Measurements from ENCODE around the gene ARHGAP15.

Gene ARHGAP15

DNA sequence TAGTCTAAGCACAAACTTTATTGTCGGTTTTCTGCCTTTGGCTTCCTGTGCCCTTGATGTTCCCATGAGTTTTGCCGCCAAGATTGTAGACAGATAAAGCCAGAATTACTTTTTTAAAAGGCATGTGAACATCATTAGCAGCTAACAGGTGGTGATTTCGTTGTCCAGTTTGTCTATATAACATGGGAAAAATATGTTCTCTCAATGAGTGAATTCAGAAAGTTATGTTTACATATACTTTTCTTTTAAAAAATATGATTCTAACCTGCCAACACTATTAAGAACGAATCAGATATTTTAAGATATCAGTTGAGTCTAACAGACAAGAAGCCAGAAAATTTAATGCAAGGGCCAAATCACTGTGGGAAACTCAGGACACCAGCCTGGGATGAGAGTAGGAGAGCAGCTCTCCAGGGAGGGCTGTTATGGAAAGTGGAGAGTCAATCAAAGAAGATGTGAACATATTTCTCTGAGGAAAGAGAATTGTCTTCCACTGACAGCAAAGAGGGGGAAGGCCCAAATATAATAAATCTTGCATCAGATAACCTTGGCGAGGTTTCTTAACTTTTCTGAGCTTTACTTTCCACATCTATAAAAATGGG is 311.3 kb downstream of the ARHGAP15 start:
- no peak overlapping the region for H2AK5ac ChIP-seq (ENCODE audit: low read length)
- no peak overlapping the region for H3K18ac ChIP-seq (ENCODE audit: low read length)
- no peak for DNase-seq
- no peak overlapping the region for H4K91ac ChIP-seq (ENCODE audit: low read depth, low read length)
- H3K4me1 ChIP-seq (ENCODE audit: control insufficient read depth in 1 of 2, insufficient read depth in 2 of 2, low read length in 2 of 2) = no peaks in the 10 kb centered on the region
- no peak overlapping the region for H3K4me2 ChIP-seq (ENCODE audit: low read length)
- H3K9ac ChIP-seq (ENCODE audit: low read length) = no peak overlapping the region
- no peak overlapping the region for H2BK120ac ChIP-seq (ENCODE audit: insufficient read depth, low read length, poor library complexity)
- no peaks in the 10 kb centered on the region for H3K36me3 ChIP-seq (ENCODE audit: control insufficient read depth in 1 of 2, insufficient read depth in 2 of 2, low read length in 2 of 2)
- H4K12ac ChIP-seq (ENCODE audit: low read depth, low read length) = no peak overlapping the region
- no peaks in the 10 kb centered on the region for H3K79me2 ChIP-seq (ENCODE audit: control insufficient read depth, insufficient read depth, low read length, poor library complexity)
- no peak overlapping the region for H3K14ac ChIP-seq (ENCODE audit: low read length)
- H3K4ac ChIP-seq (ENCODE audit: low read depth, low read length) = no peak overlapping the region
- H3K79me1 ChIP-seq (ENCODE audit: low read length) = no peaks in the 10 kb centered on the region
- no peak overlapping the region for H3K23ac ChIP-seq (ENCODE audit: low read length)
- no peaks in the 10 kb centered on the region for H3K9me3 ChIP-seq (ENCODE audit: insufficient read depth, low read depth, low read length)
- no peak overlapping the region for H4K8ac ChIP-seq (ENCODE audit: low read depth, low read length)
- no peak overlapping the region for H2AFZ ChIP-seq (ENCODE audit: insufficient read depth, low read length, poor library complexity)
- H3K4me3 ChIP-seq (ENCODE audit: low read depth, low read length) = no peak overlapping the region
- H2BK12ac ChIP-seq (ENCODE audit: low read length) = no peak overlapping the region
- H3K27me3 ChIP-seq (ENCODE audit: insufficient read depth, low read length) = no peaks in the 10 kb centered on the region
- no peak overlapping the region for H2BK5ac ChIP-seq (ENCODE audit: low read depth, low read length, poor library complexity)
- H3K27ac ChIP-seq (ENCODE audit: low read depth, low read length) = no peak overlapping the region
- WGBS (ENCODE audit: extremely low coverage, insufficient coverage, insufficient read length) = no CpG with 5 or more reads among the region's 5 CpGs

DNA sequence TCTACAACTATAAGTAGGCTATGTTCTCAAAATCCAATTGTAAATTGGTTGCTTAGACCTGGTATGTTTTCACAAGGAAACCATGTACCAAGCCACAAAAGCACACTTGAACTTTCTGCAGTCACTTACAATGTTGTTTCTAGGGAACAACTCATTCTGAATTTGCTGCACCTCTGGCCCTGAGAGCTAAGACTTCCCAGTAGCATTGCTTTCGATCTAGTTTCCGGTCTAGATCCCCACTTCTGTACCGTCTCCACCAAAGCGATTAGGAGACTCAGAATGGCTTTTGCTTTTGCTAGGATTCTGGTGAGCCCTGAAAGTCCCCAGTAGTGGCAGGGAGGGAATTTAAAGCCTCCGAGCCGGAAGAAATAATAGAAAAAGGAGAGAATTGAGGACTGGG is 313.0 kb downstream of the ARHGAP15 start:
- no peak overlapping the region for H2AFZ ChIP-seq (ENCODE audit: insufficient read depth, low read length, poor library complexity)
- no peak overlapping the region for H3K18ac ChIP-seq (ENCODE audit: low read length)
- H3K14ac ChIP-seq (ENCODE audit: low read length) = no peak overlapping the region
- H3K23ac ChIP-seq (ENCODE audit: low read length) = no peak overlapping the region
- no peaks in the 10 kb centered on the region for H3K36me3 ChIP-seq (ENCODE audit: control insufficient read depth in 1 of 2, insufficient read depth in 2 of 2, low read length in 2 of 2)
- no peak overlapping the region for H2BK12ac ChIP-seq (ENCODE audit: low read length)
- H3K79me2 ChIP-seq (ENCODE audit: control insufficient read depth, insufficient read depth, low read length, poor library complexity) = no peaks in the 10 kb centered on the region
- no peak overlapping the region for H3K4me3 ChIP-seq (ENCODE audit: low read depth, low read length)
- H3K4me1 ChIP-seq (ENCODE audit: control insufficient read depth in 1 of 2, insufficient read depth in 2 of 2, low read length in 2 of 2) = no peaks in the 10 kb centered on the region
- H3K4ac ChIP-seq (ENCODE audit: low read depth, low read length) = no peak overlapping the region
- no peaks in the 10 kb centered on the region for H3K79me1 ChIP-seq (ENCODE audit: low read length)
- no peak overlapping the region for H3K27ac ChIP-seq (ENCODE audit: low read depth, low read length)
- H2BK120ac ChIP-seq (ENCODE audit: insufficient read depth, low read length, poor library complexity) = no peak overlapping the region
- no peak overlapping the region for H2BK5ac ChIP-seq (ENCODE audit: low read depth, low read length, poor library complexity)
- H4K12ac ChIP-seq (ENCODE audit: low read depth, low read length) = no peak overlapping the region
- no peak overlapping the region for H4K91ac ChIP-seq (ENCODE audit: low read depth, low read length)
- no peaks in the 10 kb centered on the region for H3K27me3 ChIP-seq (ENCODE audit: insufficient read depth, low read length)
- H2AK5ac ChIP-seq (ENCODE audit: low read length) = no peak overlapping the region
- H3K9me3 ChIP-seq (ENCODE audit: insufficient read depth, low read depth, low read length) = no peaks in the 10 kb centered on the region
- H3K9ac ChIP-seq (ENCODE audit: low read length) = no peak overlapping the region
- no peak overlapping the region for H3K4me2 ChIP-seq (ENCODE audit: low read length)
- WGBS (ENCODE audit: extremely low coverage, insufficient coverage, insufficient read length) = no CpG with 5 or more reads among the region's 6 CpGs
- DNase-seq = no peak
- H4K8ac ChIP-seq (ENCODE audit: low read depth, low read length) = no peak overlapping the region

DNA sequence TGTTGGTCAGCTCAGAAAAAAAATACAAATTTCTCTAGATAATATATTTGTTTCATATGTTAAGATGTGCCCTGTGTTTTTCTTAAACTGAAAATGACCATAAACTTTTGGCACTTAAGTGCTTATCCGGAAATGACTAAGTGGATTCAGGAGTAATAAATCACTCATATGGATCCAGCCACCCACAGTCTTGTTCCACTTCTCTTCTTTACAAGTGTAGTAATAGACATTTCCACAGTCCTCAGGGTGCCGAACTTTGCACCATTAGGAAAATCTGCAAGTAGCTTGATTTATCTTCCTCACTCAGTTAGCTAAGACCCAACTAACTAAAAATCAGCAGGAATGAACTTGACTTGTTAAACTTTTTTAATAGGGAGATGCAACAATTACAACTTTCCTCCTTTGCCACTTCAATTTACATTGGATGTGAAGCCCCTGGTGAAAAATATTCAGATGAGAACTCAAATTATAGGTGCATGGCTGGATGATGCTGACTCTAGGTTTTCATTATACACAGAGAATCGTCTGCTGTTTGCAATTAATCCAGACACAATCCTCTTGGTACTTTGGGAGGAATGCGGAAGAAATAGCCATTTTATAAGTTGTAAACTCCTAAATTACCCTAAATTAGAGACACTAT is 322.5 kb downstream of the ARHGAP15 start:
- no peaks in the 10 kb centered on the region for H3K79me2 ChIP-seq (ENCODE audit: control insufficient read depth, insufficient read depth, low read length, poor library complexity)
- no peaks in the 10 kb centered on the region for H3K9me3 ChIP-seq (ENCODE audit: insufficient read depth, low read depth, low read length)
- no peak overlapping the region for H2BK12ac ChIP-seq (ENCODE audit: low read length)
- H3K36me3 ChIP-seq (ENCODE audit: control insufficient read depth in 1 of 2, insufficient read depth in 2 of 2, low read length in 2 of 2) = no peaks in the 10 kb centered on the region
- no peak overlapping the region for H3K9ac ChIP-seq (ENCODE audit: low read length)
- no peaks in the 10 kb centered on the region for H3K27me3 ChIP-seq (ENCODE audit: insufficient read depth, low read length)
- no peak overlapping the region for H2AK5ac ChIP-seq (ENCODE audit: low read length)
- no peak overlapping the region for H4K8ac ChIP-seq (ENCODE audit: low read depth, low read length)
- H2AFZ ChIP-seq (ENCODE audit: insufficient read depth, low read length, poor library complexity) = no peak overlapping the region
- no peak overlapping the region for H2BK120ac ChIP-seq (ENCODE audit: insufficient read depth, low read length, poor library complexity)
- H3K4me1 ChIP-seq (ENCODE audit: control insufficient read depth in 1 of 2, insufficient read depth in 2 of 2, low read length in 2 of 2) = no peaks in the 10 kb centered on the region
- no peak overlapping the region for H4K91ac ChIP-seq (ENCODE audit: low read depth, low read length)
- H3K79me1 ChIP-seq (ENCODE audit: low read length) = no peaks in the 10 kb centered on the region
- whole genome bisulfite sequencing (ENCODE audit: extremely low coverage, insufficient coverage, insufficient read length) = no CpG with 5 or more reads among the region's 4 CpGs
- no peak overlapping the region for H3K18ac ChIP-seq (ENCODE audit: low read length)
- H2BK5ac ChIP-seq (ENCODE audit: low read depth, low read length, poor library complexity) = no peak overlapping the region
- no peak overlapping the region for H3K4me3 ChIP-seq (ENCODE audit: low read depth, low read length)
- DNase-seq = no peak
- H3K14ac ChIP-seq (ENCODE audit: low read length) = no peak overlapping the region
- no peak overlapping the region for H3K4ac ChIP-seq (ENCODE audit: low read depth, low read length)
- no peak overlapping the region for H3K27ac ChIP-seq (ENCODE audit: low read depth, low read length)
- H3K4me2 ChIP-seq (ENCODE audit: low read length) = no peak overlapping the region
- no peak overlapping the region for H4K12ac ChIP-seq (ENCODE audit: low read depth, low read length)
- no peak overlapping the region for H3K23ac ChIP-seq (ENCODE audit: low read length)

DNA sequence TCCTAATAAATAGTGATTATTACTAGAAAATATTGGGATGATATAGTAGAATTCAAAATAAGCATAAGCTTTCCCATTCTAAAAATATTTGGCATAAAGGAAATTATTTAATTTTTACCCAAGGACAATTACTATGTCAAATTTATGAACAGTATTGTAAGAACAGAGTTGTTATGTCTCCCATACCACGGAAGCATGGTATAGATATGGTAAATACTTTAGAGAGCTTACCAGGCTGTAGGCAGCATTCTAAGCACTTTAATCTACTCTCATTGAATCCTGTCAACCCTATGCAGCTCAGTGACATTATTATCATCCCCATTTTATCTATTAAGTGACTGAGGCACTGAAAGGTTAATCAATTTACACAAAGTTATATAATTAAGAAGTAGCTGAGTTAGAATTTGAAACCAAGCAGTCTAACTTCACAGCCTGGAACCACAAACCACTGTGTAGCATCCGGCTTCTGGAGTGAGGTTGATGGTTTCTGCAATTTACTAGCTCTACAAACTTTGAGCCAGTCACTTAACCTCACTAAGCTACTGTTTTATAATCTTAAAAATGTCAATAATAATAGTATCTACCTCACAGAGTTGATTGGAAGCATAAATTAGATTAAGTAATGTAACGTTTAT is 323.7 kb downstream of the ARHGAP15 start:
- Histone ChIP-seq H4K12ac (ENCODE audit: low read depth, low read length) (no peak overlapping the region), H3K9me3 (ENCODE audit: insufficient read depth, low read depth, low read length) (no peaks in the 10 kb centered on the region), H3K27me3 (ENCODE audit: insufficient read depth, low read length) (no peaks in the 10 kb centered on the region), H2BK12ac (ENCODE audit: low read length) (no peak overlapping the region), H3K79me2 (ENCODE audit: control insufficient read depth, insufficient read depth, low read length, poor library complexity) (no peaks in the 10 kb centered on the region), H3K18ac (ENCODE audit: low read length) (no peak overlapping the region), H4K91ac (ENCODE audit: low read depth, low read length) (no peak overlapping the region), H3K36me3 (ENCODE audit: control insufficient read depth in 1 of 2, insufficient read depth in 2 of 2, low read length in 2 of 2) (no peaks in the 10 kb centered on the region), H3K79me1 (ENCODE audit: low read length) (no peaks in the 10 kb centered on the region), H3K9ac (ENCODE audit: low read length) (no peak overlapping the region), H3K27ac (ENCODE audit: low read depth, low read length) (no peak overlapping the region), H3K23ac (ENCODE audit: low read length) (no peak overlapping the region), H3K4me1 (ENCODE audit: control insufficient read depth in 1 of 2, insufficient read depth in 2 of 2, low read length in 2 of 2) (no peaks in the 10 kb centered on the region), H3K4ac (ENCODE audit: low read depth, low read length) (no peak overlapping the region), H2BK120ac (ENCODE audit: insufficient read depth, low read length, poor library complexity) (no peak overlapping the region), H3K14ac (ENCODE audit: low read length) (no peak overlapping the region), H2BK5ac (ENCODE audit: low read depth, low read length, poor library complexity) (no peak overlapping the region), H3K4me3 (ENCODE audit: low read depth, low read length) (no peak overlapping the region), H4K8ac (ENCODE audit: low read depth, low read length) (no peak overlapping the region), H2AK5ac (ENCODE audit: low read length) (no peak overlapping the region), H2AFZ (ENCODE audit: insufficient read depth, low read length, poor library complexity) (no peak overlapping the region), H3K4me2 (ENCODE audit: low read length) (no peak overlapping the region)
- no CpG with 5 or more reads among the region's 3 CpGs for WGBS (ENCODE audit: extremely low coverage, insufficient coverage, insufficient read length)
- DNase-seq = no peak

All from trophoblast cell (in vitro differentiated cells and primary cell).